ENCODE measurements around the gene RNF114.

The RNF114 gene

GRCh38 chr20:49965781-49966305 is 29.6 kb downstream of the RNF114 start:
- Histone ChIP-seq H3K4me3 (IDR thresholded peaks at IDR 0.05; ENCODE audit: insufficient read depth, low read depth, low read length) (no peak overlapping the region), H3K9ac (no peak overlapping the region), H3K79me2 (ENCODE audit: insufficient read depth, low read depth) (no peaks in the 10 kb centered on the region), H3K4me1 (ENCODE audit: low read depth, poor library complexity, severe bottlenecking) (peaks cover 26% of the 10 kb centered on the region), H3K36me3 (ENCODE audit: insufficient read depth) (no peaks in the 10 kb centered on the region), H4K20me1 (ENCODE audit: insufficient read depth) (no peaks in the 10 kb centered on the region), H3K27ac (no peak overlapping the region), H3K27me3 (ENCODE audit: insufficient read depth, low read depth) (no peaks in the 10 kb centered on the region), H3K4me2 (no peak overlapping the region), H2AFZ (ENCODE audit: low read depth) (no peak overlapping the region)
- TF ChIP-seq CTCF (conservative IDR thresholded peaks at IDR 0.05; ENCODE audit: low read depth, low read length), result no peak

- Histone ChIP-seq H3K27ac (no peak overlapping the region), H3K4me2 (no peak overlapping the region), H3K4me3 (IDR thresholded peaks at IDR 0.05; ENCODE audit: insufficient read depth, low read depth, low read length) (no peak overlapping the region), H3K79me2 (ENCODE audit: insufficient read depth, low read depth) (no peaks in the 10 kb centered on the region), H3K36me3 (ENCODE audit: insufficient read depth) (no peaks in the 10 kb centered on the region), H3K27me3 (ENCODE audit: insufficient read depth, low read depth) (no peaks in the 10 kb centered on the region), H2AFZ (ENCODE audit: low read depth) (no peak overlapping the region), H3K4me1 (ENCODE audit: low read depth, poor library complexity, severe bottlenecking) (peaks cover 26% of the 10 kb centered on the region), H3K9ac (no peak overlapping the region), H4K20me1 (ENCODE audit: insufficient read depth) (no peaks in the 10 kb centered on the region)
- TF ChIP-seq CTCF (conservative IDR thresholded peaks at IDR 0.05; ENCODE audit: low read depth, low read length), result no peak
Observed at GRCh38 chr20:49966861-49967260, 30.7 kb downstream of the RNF114 start.

- Histone ChIP-seq H3K27me3 (ENCODE audit: insufficient read depth, low read depth) (no peaks in the 10 kb centered on the region), H3K4me1 (ENCODE audit: low read depth, poor library complexity, severe bottlenecking) (peaks cover 26% of the 10 kb centered on the region), H3K9ac (no peak overlapping the region), H3K27ac (no peak overlapping the region; the same call in 1 of the 2 replicates), H3K79me2 (ENCODE audit: insufficient read depth, low read depth) (no peaks in the 10 kb centered on the region), H3K4me3 (IDR thresholded peaks at IDR 0.05; ENCODE audit: insufficient read depth, low read depth, low read length) (no peak overlapping the region), H2AFZ (ENCODE audit: low read depth) (no peak overlapping the region), H3K4me2 (0 out of 2 replicates have a peak overlapping the region, but pooled peaks have one; percentile 26), H4K20me1 (ENCODE audit: insufficient read depth) (no peaks in the 10 kb centered on the region), H3K36me3 (ENCODE audit: insufficient read depth) (no peaks in the 10 kb centered on the region)
- no peak for TF ChIP-seq CTCF (conservative IDR thresholded peaks at IDR 0.05; ENCODE audit: low read depth, low read length)
Observed at GRCh38 chr20:49969234-49969633, 33.0 kb downstream of the RNF114 start.

- no peaks in the 10 kb centered on the region for H3K27me3 ChIP-seq (ENCODE audit: insufficient read depth, low read depth)
- H2AFZ ChIP-seq (ENCODE audit: low read depth), result no peak overlapping the region
- H4K20me1 ChIP-seq (ENCODE audit: insufficient read depth), result no peaks in the 10 kb centered on the region
- H3K9ac ChIP-seq, result no peak overlapping the region
- H3K4me3 ChIP-seq (IDR thresholded peaks at IDR 0.05; ENCODE audit: insufficient read depth, low read depth, low read length), result no peak overlapping the region
- H3K4me2 ChIP-seq, result no peak overlapping the region
- peaks cover 22% of the 10 kb centered on the region for H3K4me1 ChIP-seq (ENCODE audit: low read depth, poor library complexity, severe bottlenecking)
- no peaks in the 10 kb centered on the region for H3K79me2 ChIP-seq (ENCODE audit: insufficient read depth, low read depth)
- no peaks in the 10 kb centered on the region for H3K36me3 ChIP-seq (ENCODE audit: insufficient read depth)
- no peak overlapping the region for H3K27ac ChIP-seq
- TF ChIP-seq CTCF (conservative IDR thresholded peaks at IDR 0.05; ENCODE audit: low read depth, low read length), result no peak
Observed at GRCh38 chr20:49969946-49970345, 33.7 kb downstream of the RNF114 start.

All from KMS-11 (cell line).